NCI-H128 (cell line): Measurements from ENCODE around the gene PIM3.

Experiments
- DNase-seq: peaks from one replicate; lab custom pipeline; 2025; ENCODE audit not compliant: unreplicated experiment; lab: John Stamatoyannopoulos, UW

PIM3 gene

DNA sequence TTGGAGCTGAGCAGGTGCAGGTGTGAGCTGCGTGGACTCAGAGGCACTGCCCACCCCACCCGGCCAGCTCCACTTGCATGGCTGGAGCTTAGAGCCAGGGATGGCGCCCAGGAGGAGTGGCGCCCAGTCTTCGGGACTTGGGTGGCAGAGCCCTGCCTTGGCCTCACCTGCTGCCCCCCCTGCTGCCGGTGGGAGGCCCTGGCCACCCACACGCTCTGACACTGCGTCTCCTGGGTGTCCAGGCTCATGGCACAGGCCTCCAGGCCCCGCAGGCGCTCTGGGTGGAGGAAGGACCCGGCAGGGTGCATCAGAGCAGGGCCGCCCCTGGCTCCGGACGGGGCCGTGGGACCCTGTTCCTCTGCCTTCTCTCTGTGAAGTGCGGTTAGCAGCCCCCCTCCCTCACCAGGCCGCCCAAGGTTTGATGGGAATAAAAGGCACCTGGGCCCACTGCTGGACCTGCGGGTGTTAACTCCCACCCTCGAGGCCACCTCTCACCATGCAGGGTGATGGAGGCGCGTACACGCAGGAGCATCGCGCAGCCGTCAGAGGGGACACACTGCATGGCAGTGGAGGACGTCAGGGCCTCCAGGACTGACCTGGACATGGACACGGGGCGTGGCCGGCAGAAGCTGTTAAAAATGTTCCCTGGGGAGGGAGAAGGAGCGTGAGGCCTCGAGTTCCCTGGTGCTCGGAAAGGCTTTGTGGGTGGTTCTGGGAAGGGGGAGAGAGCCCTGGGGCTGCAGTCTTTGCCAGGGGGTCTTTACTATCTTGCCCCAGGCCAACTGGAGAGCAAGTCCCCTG lies 40.2 kb downstream of the PIM3 start:
- no peak for DNase-seq

GRCh38 chr22:50001388-50002231 lies 41.0 kb downstream of the PIM3 start:
- no peak for DNase-seq

- DNase-seq, result no peak
Measured at GRCh38 chr22:50002791-50003190, 42.2 kb downstream of the PIM3 start.

- no peak for DNase-seq
Measured at GRCh38 chr22:50004918-50005317, 44.3 kb downstream of the PIM3 start.

DNA sequence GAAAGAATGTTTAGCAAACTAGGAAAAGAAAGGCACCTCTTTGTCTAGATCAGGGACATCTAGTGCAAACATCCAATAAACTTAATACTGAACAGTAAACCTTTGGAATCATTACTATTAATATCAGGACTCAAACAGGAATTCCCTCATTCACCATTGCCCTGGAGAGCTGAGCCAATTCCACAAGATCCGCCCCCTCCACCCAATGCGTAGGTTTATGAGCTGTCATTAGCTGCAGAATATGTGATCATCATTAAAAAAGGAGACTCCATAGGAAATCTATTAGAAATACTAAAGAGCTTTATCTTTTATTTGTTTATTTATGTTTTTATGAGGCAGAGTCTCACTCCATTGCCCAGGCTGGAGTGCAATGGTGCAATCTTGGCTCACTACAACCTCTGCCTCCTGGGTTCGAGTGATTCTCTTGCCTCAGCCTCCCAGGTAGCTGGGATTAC lies 46.5 kb downstream of the PIM3 start:
- DNase-seq, result no peak

DNA sequence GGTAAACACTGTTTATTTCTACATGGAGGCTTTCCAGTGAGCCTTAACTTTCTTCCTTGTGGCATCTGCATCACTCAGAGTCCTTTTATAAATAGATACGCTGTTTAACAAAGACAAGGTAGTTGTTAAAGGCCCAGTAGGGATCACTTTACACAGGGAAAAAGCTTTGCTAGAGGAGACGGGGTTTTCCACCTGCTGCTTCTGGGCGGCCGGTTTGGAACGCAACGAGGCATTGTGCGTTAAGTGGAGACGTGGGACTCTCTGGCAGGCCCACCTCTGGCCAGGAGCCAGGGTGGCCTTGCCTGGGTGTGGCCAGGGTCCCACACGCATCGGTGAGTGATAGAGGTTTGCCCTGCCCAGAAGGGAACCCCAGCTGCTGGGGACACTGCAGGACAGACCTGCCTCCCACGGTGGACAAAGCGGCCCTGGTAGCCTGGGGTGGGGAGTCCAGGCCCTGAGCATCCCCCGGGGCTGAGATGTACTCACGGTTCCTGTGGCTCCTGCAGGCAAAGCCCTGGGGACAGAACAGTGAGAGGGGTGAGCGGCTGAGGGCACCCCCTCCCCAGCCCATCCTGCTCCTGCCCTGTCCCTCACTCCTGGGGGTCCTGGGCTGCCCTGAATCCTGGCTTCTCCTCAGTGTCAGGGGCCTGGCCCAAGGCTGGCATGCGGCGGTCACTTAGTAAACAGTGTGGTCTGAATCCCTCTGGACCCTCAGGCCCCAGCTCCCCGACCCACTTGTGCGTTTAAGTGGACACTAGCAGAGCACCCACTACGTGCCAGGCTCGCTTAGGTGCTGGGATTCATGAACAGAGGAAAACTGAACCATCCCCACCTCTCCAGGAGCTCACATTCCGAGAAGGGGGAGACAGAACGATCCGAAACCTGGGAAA lies 47.8 kb downstream of the PIM3 start:
- peak; percentile 48 for DNase-seq

GRCh38 chr22:50009251-50009650 lies 48.7 kb downstream of the PIM3 start:
- DNase-seq, result no peak

DNA sequence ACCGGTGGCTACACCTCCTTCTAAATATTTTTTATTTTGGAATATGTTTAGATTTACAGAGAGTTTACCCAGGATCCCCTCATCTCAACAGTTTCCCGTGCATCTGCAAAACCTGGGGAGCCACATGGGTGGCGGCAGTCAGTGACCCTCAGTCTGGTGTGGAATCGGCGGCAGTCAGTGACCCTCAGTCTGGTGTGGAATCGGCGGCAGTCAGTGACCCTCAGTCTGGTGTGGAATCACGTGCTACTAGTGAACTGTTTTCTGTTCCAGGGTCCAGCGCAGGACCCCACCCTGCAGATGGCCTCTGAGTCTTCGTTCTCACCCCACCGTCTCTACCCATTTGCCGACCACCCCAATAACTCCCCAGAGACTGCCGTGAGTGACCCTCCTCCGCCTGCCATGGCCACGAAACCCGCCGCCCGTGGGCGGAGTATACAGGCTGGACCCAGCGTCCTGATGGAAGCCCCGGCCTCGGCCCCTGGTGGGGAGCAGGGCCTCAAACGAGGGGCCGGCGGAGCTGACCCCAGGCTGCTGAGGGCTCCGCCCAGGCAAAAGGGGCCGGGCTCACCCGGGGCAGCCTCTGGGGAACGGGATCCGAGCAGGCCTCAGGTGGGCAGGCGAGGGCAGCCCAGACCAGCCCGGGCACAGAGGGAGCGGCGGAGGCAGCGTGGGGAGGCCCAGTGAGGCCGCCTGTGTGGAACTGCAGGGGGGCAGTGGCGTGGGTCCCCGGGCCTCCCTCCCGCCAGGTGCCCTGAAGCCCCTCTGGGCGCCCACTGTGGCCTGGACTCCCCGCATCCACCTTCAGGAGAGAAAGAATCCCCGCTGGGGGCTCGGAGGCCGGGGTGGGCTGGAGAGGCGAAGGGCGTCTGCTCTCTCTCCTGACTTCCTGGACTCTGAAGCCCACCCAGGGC lies 49.4 kb downstream of the PIM3 start:
- DNase-seq, result no peak

DNA sequence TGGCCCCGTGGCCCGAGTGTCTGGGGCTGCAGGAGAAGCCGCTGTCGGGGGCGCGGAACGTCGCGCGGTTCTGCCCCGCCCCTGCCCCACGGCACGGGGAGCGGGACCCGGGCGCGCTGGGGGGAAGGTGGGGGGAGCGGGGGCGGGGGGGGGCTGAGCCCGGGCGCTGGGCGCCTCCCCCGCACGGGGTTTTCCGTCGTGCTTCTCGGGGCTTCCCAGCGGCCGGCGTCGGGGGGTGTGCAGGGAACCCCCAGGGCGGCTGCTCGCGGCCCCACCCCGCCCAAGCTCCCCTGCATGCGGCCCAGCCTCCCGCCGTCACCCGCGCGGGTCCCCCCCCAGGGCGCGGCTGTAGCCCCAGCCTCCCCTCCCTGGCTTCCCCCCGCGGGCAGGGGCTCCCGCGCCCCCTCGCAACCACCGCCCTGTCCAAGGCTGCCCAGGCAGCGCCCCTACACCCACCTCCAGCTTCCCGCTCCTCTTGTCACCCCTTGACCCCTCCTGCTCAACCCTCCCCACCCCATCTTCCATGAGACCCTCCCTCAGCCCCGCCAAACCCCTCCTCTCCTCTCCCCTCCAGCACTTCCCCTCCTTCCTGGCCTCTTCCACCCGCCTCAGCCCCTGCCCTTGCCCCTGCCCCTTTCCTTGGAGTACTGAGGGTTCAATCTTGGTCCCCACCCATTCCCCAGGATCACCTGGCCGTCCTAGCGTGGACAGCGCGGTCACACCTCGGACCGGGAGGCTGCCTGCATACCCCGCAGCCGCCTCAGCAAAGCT lies 50.3 kb downstream of the PIM3 start:
- no peak for DNase-seq

DNA sequence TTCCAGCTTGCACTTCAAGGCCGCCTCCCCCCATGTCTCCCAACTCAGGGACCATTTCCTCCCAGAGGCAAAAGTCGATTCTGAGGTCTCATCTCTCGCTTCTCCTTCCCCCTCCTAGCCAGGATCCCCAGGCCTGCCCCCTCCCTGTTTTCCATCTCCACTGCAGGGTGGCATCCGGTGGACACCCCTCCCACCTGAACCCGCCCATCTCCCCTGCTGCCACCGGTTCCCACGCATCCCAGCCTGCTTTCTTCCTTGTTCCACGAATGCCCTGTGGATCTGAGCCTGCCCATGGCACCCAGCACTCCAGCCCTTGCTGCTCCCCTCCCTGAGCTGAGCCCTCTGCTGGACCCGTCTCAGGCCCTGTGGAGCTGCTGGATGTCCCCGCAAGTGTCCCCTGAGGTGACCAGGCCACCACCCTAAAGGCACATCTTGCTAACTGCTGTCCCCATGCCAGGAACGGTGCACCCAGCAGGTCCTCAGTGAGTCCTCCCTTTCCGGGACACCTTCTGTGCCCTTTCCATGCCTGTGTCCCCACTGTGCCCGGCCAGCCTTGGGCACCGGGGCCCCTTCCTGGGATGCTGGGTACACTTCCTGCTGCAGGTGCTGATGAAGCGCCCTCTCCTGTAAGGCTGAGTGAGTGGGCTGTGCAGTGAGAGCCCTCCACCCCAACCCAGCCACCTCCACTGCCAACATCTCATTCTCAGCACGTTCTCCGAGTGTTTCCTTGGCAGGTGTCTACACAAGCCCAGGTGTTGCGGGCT lies 51.1 kb downstream of the PIM3 start:
- no peak for DNase-seq

GRCh38 chr22:50012211-50013181 lies 51.9 kb downstream of the PIM3 start, which contains the start of gene IL17REL:
Gene IL17REL (minus strand): TSS chr22:50012765. CDS start chr22:50012646, 119 bp downstream.
- DNase-seq, result no peak
